BLaER1 treated with 17β-estradiol and CSF1 and Interleukin-3, amounts not matched to agents 10 nM and 100 nM (cell line): Measurements from ENCODE around the gene KLF7.

Source experiments
- H3K27ac ChIP-seq, 11 experiments: shearing (Covaris generic); formaldehyde crosslinking; 2 replicates each; pipeline ENCODE4 v1.8.1; 2022
- H3K27me3 ChIP-seq, 11 experiments: shearing (Covaris generic); formaldehyde crosslinking; 2 replicates each; pipeline ENCODE4 v1.8.1; 2022
- H3K36me3 ChIP-seq, 11 experiments: shearing (Covaris generic); formaldehyde crosslinking; 2 replicates each; pipeline ENCODE4 v1.8.1; 2022
- H3K4me1 ChIP-seq, 10 experiments: shearing (Covaris generic); formaldehyde crosslinking; 2 replicates each; pipeline ENCODE4 v1.8.1; 2022
- H3K4me2 ChIP-seq, 11 experiments: shearing (Covaris generic); formaldehyde crosslinking; 2 replicates each; pipeline ENCODE4 v1.8.1; 2022
- H3K4me3 ChIP-seq, 10 experiments: shearing (Covaris generic); formaldehyde crosslinking; 2 replicates each; pipeline ENCODE4 v1.8.1; 2022
- H3K9ac ChIP-seq, 11 experiments: shearing (Covaris generic); formaldehyde crosslinking; 2 replicates each; pipeline ENCODE4 v1.8.1; 2022
- H3K9me3 ChIP-seq, 11 experiments: shearing (Covaris generic); formaldehyde crosslinking; replicated peaks in 1 of 11; 2 replicates each; pipeline ENCODE4 v1.8.1; 2022
- H4K20me1 ChIP-seq, 11 experiments: shearing (Covaris generic); formaldehyde crosslinking; 2 replicates each; pipeline ENCODE4 v1.8.1; 2022
- Cebpa-rat ChIP-seq, 11 experiments: shearing (Covaris generic); IDR thresholded peaks; 2 replicates each; pipeline ENCODE4 v1.8.1; 2022

KLF7 gene

DNA sequence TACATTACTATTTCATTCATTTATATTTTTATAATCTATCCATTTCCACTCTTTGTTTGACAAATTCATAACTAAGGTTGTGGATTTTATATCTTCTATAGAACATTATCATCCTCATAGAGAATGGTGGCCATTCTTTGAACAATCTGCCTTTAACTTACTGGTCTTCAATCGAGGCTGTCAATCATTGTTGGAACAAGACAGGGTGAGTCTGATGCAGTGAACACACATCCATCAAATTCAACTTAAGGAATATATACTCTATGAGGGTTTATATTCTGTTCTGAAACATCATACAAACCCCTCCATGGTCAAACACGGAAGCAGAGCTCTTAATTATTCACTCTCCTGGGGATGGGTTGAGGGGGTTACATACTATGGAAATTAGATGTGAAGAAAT lies 28.3 kb upstream of the KLF7 start:
- no peak for TF ChIP-seq Cebpa-rat (IDR thresholded peaks at IDR 0.05)
- Histone ChIP-seq H3K4me3 (no peak overlapping the region), H3K4me1 (peaks cover 0 to 8% (median 7%) of the 10 kb centered on the region in 10 experiments; a peak in 11 of 20 replicates), H3K9me3 (0 out of 22 replicates have a peak, but pooled peaks cover 0 to 3% (median 0%) of the 10 kb centered on the region in 11 experiments), H3K4me2 (no peak overlapping the region), H3K9ac (no peak overlapping the region), H3K36me3 (no peaks in the 10 kb centered on the region), H3K27ac (no peak overlapping the region), H3K27me3 (no peaks in the 10 kb centered on the region), H4K20me1 (no peaks in the 10 kb centered on the region)

DNA sequence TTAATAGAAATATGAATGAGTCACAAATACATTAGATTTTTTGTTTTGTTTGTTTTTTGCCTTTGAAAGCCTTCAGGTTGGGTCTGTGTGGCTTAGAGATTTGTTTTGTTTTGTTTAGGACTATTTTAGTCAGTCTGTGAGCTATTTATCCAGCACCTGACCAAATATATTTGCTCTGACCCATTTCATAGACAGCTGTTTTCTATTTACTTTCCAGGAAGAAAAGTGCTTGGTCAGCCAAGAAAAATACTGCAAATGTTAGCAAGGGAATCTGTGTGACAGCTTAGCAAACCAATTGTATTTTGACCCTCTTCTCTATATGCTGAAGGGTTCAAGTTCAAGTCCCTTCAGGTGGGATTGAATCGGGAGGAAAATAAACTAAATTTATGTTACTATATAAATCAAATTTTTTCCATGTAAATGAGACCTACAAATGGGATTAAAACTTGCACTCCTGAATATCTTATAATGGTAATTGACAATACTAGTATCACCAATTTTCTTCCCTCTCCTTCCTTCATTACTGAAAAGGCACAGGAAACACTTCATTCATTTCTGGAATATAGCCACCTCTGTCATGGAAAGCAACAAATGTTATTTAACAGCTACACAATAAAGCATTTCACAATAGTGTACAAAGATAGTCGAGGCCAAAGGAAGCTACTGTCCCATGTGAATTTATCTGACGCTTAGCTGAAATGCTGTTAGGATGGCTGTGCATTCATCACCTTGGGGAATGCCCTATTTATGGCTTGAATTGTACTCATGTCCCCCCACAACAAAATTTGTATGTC lies 23.1 kb upstream of the KLF7 start:
- H4K20me1 ChIP-seq: no peaks in the 10 kb centered on the region
- H3K27ac ChIP-seq: no peak overlapping the region
- H3K36me3 ChIP-seq: no peaks in the 10 kb centered on the region; a peak in 1 of 22 replicates
- TF ChIP-seq Cebpa-rat (IDR thresholded peaks at IDR 0.05): no peak
- no peak overlapping the region for H3K9ac ChIP-seq
- no peak overlapping the region for H3K4me3 ChIP-seq
- no peaks in the 10 kb centered on the region for H3K27me3 ChIP-seq
- H3K4me2 ChIP-seq: peak overlapping the region in 8 of 11 experiments; percentile 27 to 62 (median 40); a peak in 12 of 22 replicates
- peaks cover 0 to 12% (median 5%) of the 10 kb centered on the region in 11 experiments; a peak in 9 of 22 replicates for H3K9me3 ChIP-seq
- peaks cover 0 to 14% (median 8%) of the 10 kb centered on the region in 10 experiments; a peak in 11 of 20 replicates for H3K4me1 ChIP-seq

GRCh38 chr2:207185372-207185771 lies 19.6 kb upstream of the KLF7 start:
- H3K4me1 ChIP-seq: peaks cover 0 to 14% (median 8%) of the 10 kb centered on the region in 10 experiments; a peak in 11 of 20 replicates

GRCh38 chr2:207184768-207185167 lies 19.0 kb upstream of the KLF7 start:
- Histone ChIP-seq H3K4me3 (no peak overlapping the region), H3K9me3 (peaks cover 0 to 11% (median 5%) of the 10 kb centered on the region in 11 experiments; a peak in 9 of 22 replicates), H4K20me1 (no peaks in the 10 kb centered on the region), H3K9ac (no peak overlapping the region), H3K27me3 (no peaks in the 10 kb centered on the region), H3K27ac (no peak overlapping the region), H3K4me2 (no peak overlapping the region), H3K4me1 (peaks cover 0 to 13% (median 8%) of the 10 kb centered on the region in 10 experiments; a peak in 11 of 20 replicates), H3K36me3 (no peaks in the 10 kb centered on the region; a peak in 1 of 22 replicates)
- TF ChIP-seq Cebpa-rat (IDR thresholded peaks at IDR 0.05): no peak

More at GRCh38 chr2:207185372-207185771, 19.6 kb upstream of the KLF7 start:
- Histone ChIP-seq H4K20me1 (no peaks in the 10 kb centered on the region), H3K27ac (no peak overlapping the region), H3K4me3 (no peak overlapping the region), H3K36me3 (no peaks in the 10 kb centered on the region; a peak in 1 of 22 replicates), H3K9ac (no peak overlapping the region), H3K27me3 (no peaks in the 10 kb centered on the region), H3K4me2 (no peak overlapping the region), H3K9me3 (peaks cover 0 to 11% (median 5%) of the 10 kb centered on the region in 11 experiments; a peak in 9 of 22 replicates)
- no peak for TF ChIP-seq Cebpa-rat (IDR thresholded peaks at IDR 0.05)

DNA sequence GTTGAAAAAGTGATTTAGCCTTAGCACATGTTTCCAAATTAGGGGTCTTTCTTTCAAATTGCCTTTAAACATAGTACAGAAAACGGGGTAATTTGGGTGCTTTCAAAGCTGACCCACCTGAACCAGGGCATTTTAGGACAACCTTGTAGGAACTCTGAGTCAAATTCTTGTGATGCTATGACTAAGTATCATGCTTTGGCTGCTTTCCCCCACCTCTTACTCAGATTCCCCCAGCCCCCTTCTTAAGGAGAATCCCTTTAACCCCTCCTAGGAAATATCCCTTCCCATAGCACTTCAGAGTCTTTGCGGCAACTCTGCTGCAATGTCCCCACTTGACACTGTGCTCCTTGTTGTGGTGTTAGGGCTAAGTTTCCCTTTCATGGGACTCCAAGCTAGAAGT lies 18.6 kb upstream of the KLF7 start:
- Histone ChIP-seq H3K27ac (no peak overlapping the region), H3K4me2 (no peak overlapping the region), H4K20me1 (no peaks in the 10 kb centered on the region), H3K9me3 (peaks cover 0 to 11% (median 5%) of the 10 kb centered on the region in 11 experiments; a peak in 9 of 22 replicates), H3K27me3 (no peaks in the 10 kb centered on the region), H3K4me1 (peaks cover 0 to 9% (median 4%) of the 10 kb centered on the region in 10 experiments; a peak in 11 of 20 replicates), H3K4me3 (no peak overlapping the region), H3K9ac (no peak overlapping the region), H3K36me3 (no peaks in the 10 kb centered on the region; a peak in 1 of 22 replicates)
- no peak for TF ChIP-seq Cebpa-rat (IDR thresholded peaks at IDR 0.05)

GRCh38 chr2:207183506-207183905 lies 17.8 kb upstream of the KLF7 start:
- no peaks in the 10 kb centered on the region for H4K20me1 ChIP-seq
- H3K4me3 ChIP-seq: no peak overlapping the region
- no peak overlapping the region for H3K4me2 ChIP-seq
- H3K27me3 ChIP-seq: no peaks in the 10 kb centered on the region
- H3K4me1 ChIP-seq: peaks cover 0 to under 1% (median 0%) of the 10 kb centered on the region in 10 experiments; a peak in 1 of 20 replicates
- TF ChIP-seq Cebpa-rat (IDR thresholded peaks at IDR 0.05): no peak
- H3K9me3 ChIP-seq: peaks cover 0 to 11% (median 5%) of the 10 kb centered on the region in 11 experiments; a peak in 9 of 22 replicates
- H3K36me3 ChIP-seq: no peaks in the 10 kb centered on the region; a peak in 1 of 22 replicates
- H3K27ac ChIP-seq: no peak overlapping the region
- no peak overlapping the region for H3K9ac ChIP-seq

DNA sequence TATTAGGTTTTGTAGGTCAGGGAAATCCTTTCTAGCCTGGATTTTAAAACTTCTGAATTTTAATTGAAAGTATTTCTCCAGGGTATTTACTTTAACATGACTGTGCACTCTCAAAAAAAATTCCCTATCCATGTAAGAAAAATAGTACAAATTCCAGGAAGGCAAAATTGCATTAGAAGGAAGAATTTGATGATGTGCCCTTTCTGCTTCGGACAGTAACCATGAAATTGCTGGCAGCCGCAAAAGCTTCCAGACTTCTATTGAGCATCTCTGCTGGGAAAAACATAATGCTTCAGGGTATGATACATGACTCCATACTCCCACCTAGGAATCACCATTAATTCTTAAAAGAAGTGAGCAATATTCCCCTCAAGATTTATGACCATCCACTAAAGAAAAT lies 17.2 kb upstream of the KLF7 start:
- H3K36me3 ChIP-seq: no peaks in the 10 kb centered on the region; a peak in 1 of 22 replicates
- no peak overlapping the region for H3K4me2 ChIP-seq
- peaks cover 0 to 11% (median 5%) of the 10 kb centered on the region in 11 experiments; a peak in 9 of 22 replicates for H3K9me3 ChIP-seq
- no peak overlapping the region for H3K4me3 ChIP-seq
- H3K9ac ChIP-seq: no peak overlapping the region
- no peaks in the 10 kb centered on the region for H3K27me3 ChIP-seq
- TF ChIP-seq Cebpa-rat (IDR thresholded peaks at IDR 0.05): no peak
- H3K27ac ChIP-seq: no peak overlapping the region
- no peaks in the 10 kb centered on the region for H4K20me1 ChIP-seq
- H3K4me1 ChIP-seq: no peaks in the 10 kb centered on the region

GRCh38 chr2:207181526-207182274 lies 16.0 kb upstream of the KLF7 start:
- Histone ChIP-seq H3K27me3 (no peaks in the 10 kb centered on the region), H4K20me1 (no peaks in the 10 kb centered on the region), H3K4me2 (no peak overlapping the region), H3K27ac (no peak overlapping the region), H3K9ac (no peak overlapping the region), H3K36me3 (no peaks in the 10 kb centered on the region; a peak in 1 of 22 replicates), H3K4me3 (no peak overlapping the region), H3K4me1 (peaks cover 0 to 8% (median 0%) of the 10 kb centered on the region in 10 experiments; a peak in 6 of 20 replicates), H3K9me3 (peaks cover 0 to 6% (median 2%) of the 10 kb centered on the region in 11 experiments; a peak in 9 of 22 replicates)
- no peak for TF ChIP-seq Cebpa-rat (IDR thresholded peaks at IDR 0.05)

- H3K9me3 ChIP-seq: no peaks in the 10 kb centered on the region
- no peaks in the 10 kb centered on the region for H3K36me3 ChIP-seq
- H3K4me3 ChIP-seq: no peak overlapping the region
- H3K9ac ChIP-seq: no peak overlapping the region
- H3K4me1 ChIP-seq: peaks cover 0 to 17% (median 0%) of the 10 kb centered on the region in 10 experiments; a peak in 8 of 20 replicates
- no peak overlapping the region for H3K27ac ChIP-seq
- H4K20me1 ChIP-seq: no peaks in the 10 kb centered on the region
- H3K4me2 ChIP-seq: no peak overlapping the region
- TF ChIP-seq Cebpa-rat (IDR thresholded peaks at IDR 0.05): no peak
- no peaks in the 10 kb centered on the region for H3K27me3 ChIP-seq
Observed at GRCh38 chr2:207180741-207181140, 15.0 kb upstream of the KLF7 start.
